ENCODE results near the gene MAP4K5.
A peak's percentile ranks its signal among the peaks of the same experiment; 100 is the strongest.
"Not testable (repeated sequence)": the region's sequence is repeated elsewhere in the genome, so short reads cannot be mapped to it uniquely, and the experiment has no call there.

The MAP4K5 gene

DNA sequence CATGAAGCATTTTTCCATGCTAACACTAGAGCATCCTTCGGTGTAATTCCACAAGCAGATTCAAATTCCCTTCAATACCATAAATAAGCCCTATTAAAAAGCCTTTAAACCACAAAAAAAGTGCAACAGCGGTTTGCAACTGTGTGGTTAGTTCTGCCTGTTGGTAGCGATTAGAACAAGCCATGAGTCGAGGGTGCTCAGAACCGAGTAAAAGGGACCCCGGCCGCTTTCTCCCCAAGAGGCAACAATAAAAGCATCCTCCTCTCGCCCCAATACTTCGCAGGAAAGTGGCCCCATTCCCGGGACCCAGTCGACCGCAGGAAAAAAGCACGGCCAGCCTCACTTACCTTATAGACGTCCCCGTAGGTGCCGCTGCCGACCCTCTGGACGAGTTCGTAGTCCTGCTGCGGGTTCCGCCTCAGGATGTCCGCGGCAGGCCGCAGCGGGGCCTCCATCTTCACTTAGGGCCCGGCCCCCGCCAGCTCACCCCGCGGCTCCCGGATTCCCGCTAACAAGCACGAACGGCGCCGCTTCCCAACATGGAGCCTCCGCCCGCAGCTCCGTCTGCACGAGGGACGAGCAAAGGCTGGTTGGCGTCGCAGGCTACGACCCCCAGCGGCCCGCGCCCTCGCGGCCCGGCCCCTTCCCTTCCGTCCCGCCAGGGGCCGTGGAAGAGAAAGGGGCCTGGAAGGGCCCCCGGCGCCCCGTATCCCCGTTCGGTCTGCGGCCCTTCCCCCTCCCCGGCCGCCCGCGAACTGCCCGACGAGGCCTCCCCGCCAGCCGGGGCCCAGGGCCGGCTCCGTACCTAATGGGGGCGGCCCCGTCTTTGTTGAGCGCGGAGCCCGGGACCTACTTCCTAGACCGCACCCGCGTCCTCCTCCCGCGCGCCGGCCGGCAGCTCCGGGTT, 521 bp downstream of the MAP4K5 start:
- DNase-seq, result peak; percentile 13

DNA sequence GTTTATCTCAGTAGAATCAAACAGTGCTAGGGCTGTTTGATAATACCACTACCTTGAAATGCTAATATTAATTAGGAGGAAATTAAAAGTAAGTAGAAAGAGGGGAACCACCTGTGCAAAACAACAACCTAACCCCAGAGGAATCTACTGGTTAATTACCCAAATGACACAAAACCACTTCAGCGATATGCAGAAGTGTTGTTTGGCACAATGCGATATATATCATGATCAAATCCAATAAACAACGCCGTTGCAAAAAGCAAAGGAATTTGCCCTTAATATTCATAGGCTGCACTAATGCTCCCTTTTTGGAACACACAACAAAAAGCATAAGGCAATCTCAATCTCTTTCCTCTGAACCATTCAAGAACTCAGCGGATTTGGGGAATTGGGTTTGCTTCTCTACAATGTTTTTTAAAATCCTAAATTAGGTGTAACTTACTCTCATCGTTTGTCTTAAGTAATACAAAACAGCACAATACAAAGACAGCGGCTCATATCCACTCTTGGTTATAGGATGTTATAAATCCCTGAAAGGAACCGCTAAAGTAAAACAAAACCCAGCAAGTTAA, 1.5 kb downstream of the MAP4K5 start:
- DNase-seq, result no peak

DNA sequence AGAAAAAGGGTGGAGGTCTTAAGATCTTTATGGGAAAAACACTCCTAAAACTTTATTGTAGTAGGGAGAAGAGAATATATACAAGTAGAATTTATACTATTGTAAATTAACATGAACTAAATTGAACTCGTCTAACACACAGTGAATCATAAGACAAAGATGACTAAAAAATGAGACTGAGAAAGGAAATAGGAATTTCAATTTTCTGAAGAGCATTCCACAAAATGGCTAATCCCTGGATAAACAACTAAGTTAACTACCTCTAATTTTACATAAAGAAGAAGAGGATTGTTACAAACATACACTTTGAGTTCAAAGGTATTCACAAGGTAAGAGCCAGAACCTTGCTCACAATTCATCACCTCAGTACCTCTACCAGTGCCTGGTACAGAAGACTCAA, 2.0 kb downstream of the MAP4K5 start:
- DNase-seq, result no peak

DNA sequence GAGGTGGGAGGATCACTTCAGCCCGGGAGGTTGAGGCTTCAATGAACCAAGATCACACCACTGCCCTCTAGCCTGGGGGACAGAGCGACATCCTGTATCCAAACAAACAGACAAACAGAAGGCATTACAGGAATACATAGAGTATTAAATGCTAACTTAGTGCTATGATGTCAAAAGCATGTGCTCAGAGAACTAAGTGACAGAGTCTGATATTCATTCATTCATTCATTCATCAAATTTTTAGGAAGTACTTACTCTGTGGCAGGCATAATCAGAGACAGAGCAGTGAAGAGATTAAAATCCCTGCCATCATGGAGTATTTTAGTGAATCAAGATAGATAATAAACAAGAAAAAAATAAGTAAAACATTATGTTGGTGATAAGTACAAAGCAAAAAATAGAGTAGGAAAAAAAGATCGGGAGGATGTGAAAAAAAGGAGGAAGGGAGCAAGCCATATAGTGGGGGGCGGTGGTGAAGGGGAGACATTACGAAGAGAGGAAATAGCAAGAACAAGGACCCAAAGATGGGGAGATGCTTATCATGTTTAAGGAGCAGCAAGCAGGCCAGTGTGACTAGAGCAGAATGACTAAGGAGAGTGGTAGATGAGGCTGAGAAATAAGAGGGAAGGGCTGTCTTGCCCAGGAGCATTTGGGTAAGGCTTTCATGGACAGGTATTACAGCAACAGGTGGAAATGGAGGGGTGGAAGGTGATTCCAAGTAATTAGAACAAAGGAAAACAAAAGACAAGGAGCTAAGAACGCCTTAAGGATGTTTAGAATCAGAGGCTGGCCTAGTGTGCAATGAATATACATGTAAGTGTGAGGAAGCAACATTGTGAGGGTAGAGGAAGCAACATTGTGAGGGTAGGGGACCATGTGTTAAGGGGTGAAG, 2.8 kb downstream of the MAP4K5 start:
- no peak for DNase-seq

DNA sequence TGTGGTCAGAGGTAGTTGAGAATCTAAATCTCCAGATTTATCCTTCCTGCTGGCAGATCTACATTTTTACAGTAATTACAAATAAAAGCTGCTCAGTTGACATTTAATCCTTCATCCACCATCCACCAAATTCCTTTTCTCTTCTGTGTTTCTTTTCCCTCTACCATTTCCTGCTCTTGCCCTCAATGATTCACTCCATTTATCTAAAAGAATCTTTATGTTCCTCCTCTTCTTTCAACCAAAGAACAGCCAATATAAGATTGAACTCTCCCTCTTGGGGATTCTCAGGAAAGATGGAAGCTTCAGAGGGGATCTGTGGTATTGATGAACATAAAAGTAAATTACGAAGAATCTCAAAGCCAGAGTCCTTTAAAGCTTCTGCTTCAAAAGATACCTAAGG, 4.4 kb downstream of the MAP4K5 start:
- DNase-seq, result no peak

DNA sequence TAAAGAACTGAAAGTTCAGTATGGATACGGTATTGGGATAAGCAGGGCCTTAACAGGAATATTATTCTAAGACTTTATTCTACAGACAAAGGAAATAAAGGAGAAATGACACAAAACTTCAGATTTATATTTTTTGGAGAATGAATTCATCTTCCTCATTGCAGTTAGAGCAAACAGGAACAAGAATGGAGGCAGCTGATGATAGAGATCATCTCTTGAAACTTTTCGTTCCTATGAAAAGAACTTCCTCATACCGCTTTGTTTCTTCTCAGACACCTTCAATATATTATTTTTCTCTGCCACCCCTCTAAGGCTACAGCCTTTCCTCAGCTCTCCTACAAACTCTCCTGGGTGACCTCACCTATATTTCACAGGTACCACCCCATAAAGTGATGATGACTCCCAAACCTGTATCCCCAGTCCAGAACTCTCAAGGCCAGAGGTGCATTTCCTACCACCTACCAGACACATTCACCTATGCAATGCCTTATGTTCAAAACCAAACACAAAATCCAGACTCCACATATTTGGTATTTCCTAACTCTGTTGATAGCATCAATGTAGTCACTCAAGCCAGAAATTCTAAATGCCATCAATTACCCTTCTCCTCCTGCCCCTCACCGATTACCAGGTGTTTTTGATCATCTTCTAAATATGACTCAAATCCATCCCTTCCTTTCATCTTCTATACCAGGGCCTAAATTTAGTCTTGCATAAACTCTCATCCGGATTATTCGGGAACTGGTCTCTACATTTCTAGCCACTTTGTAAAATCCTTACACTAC, 7.4 kb downstream of the MAP4K5 start:
- DNase-seq, result no peak

DNA sequence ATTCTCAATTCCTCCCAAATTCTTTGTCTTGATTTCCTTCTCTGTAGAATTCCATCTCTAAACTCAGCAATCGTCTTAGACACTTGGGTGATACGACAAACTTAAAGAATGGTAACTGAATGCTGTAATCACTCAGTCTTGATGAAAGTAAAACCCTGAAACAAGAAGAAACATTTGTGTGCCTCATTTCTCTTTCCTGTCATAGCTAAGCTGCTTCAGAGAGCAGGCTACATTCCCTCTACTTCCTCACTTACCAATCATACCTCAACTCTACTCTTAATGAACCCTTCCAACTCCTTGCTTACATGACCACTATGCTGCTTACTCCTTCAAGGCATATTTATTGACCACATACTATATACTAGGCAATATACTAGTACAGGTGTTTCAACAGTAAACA, 8.3 kb downstream of the MAP4K5 start:
- DNase-seq, result no peak

DNA sequence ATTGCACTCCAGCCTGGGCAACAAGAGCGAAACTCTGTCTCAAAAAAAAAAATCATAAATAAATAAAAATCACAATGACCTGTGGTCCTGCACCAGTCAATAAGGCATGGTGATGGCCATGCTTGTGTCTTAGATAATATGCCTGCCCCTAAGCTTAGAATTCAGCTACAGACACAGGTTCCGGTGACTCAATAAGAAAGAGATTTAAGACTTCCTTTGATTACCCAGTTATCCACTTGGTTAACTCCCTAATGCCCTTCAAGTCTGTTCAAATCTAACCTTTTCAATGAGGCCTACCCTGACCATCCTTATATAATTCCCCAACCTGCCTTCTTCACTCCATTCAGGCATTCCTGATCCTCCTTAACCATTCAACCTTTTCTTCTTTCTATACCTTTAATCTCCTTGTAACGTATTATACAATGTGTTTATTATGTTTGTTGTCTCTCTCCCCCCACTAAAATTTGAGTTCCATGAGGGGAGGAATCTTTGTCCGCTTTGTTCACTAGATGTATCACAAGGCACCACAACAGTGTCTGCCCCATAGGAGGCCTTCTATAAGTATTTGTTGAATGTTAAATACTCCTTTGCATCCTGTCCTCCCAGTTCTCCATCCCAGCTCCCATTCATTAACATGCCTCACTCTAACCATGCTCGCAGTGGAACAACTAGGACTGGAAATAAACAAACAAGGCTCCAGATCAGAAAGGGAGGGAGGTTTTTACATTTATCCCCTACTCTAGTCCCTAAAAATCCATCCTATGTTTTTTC, 8.9 kb downstream of the MAP4K5 start:
- no peak for DNase-seq

DNA sequence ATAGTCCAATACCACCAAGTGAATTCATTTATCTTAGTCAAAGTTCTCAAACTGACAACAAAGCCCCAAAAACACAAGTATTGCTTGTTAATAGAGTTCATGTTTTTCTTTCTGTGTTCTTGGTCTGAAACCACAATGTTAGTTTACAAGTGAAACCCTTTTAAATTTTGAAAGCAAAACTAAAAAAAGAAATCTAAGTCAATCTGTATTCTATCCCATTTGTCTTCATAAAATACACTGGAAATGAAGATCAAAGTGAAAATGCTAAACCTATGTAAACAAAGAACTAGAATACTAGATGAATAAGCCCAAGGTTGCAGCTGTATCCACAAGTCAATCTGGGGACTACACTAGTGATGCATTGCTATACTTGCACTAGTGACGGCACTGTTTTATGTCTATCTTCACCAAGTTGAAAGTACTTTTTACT, 10.4 kb downstream of the MAP4K5 start:
- no peak for DNase-seq

DNA sequence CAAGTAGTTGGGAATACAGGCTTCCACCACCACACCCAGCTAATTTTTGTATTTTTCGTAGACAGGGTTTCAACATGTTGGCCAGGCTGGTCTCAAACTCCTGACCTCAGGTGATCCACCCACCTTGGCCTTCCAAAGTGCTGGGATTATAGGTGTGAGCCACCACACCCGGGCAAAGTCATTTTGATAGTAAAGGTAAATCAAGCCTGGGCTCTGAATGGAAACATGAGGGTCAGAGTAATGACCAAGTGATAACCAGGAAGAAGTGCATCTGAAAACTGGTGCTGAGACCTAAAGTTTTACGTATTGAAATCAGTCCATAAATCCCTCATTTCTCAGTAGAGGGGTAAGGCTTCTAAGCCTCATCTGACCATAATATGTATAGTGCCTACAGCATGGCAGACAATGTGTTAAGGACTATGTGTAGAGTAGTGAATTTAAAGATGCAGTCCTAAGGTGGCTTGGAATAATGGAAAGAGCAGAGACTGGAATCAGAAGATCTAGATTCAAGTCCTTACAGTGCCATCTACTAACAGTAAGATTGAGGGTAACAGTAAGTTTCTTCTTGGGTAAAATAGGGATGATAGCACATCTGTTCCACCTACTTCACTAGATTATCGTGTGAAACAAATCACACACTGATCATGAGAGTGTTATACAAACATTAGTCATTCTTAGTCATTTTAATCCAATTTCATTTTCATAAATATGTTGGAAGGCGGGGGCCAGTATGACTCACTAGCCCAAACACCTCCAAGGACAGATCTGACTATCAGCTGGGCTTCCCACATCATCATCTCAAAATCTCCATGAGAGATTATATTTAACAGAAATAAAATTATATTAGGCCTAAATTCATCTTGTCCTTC, 11.2 kb downstream of the MAP4K5 start:
- no peak for DNase-seq

DNA sequence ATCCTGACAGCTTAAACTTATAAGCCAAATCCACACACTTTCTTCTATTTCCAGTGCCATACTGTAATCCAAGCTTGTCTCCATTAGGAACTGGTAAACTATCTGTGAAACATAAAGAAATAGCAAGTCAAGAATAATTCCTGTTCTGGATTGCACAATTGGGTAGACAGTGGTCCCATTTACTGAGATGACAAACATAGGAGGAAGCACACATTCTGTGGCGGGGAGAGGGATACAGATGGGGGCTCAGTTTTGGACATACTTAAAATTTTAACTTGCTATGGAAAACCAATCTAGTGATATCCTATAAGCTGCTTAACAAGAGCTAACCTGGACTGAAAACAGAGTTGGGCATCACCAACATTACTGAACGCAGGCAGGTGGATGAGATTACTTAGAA, 16.3 kb downstream of the MAP4K5 start:
- DNase-seq, result no peak

DNA sequence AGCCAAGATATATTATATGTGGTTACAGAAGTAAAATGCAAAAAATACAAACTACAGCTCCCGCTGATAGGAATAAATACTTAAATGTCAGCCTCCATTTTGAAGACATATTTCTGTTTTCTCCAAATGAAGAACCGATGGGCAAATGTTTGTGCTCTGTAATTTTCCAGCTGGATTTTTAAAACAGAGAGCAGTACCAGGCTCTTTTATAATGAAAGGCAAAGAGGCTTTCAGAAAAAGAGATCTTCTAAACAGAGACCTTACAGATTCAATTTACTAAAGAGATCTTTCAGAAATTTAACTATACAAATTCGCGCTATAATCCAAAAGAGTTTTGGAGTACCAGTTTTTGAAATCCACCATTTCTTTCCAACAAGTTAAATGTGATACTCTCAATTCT, 19.9 kb downstream of the MAP4K5 start:
- DNase-seq, result no peak

DNA sequence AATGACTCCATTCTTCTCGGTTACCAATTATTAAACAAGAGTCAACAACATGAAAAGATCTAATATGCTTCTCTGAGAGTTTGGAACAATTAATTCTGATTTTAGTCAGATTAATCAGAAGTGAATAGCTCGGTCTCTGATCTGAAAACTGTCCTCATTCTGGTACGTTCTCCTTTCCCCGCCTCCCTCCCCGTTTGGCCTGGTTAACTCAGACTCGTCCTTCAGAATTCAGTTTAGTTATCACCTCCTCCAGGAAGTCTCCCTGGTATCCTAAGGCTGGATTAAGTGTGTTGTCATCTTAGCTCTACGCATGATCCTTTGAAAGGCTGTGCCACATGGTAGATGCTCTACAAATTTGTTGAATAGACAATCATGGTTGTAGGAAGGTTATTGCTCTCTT, 22.2 kb downstream of the MAP4K5 start:
- DNase-seq, result no peak

DNA sequence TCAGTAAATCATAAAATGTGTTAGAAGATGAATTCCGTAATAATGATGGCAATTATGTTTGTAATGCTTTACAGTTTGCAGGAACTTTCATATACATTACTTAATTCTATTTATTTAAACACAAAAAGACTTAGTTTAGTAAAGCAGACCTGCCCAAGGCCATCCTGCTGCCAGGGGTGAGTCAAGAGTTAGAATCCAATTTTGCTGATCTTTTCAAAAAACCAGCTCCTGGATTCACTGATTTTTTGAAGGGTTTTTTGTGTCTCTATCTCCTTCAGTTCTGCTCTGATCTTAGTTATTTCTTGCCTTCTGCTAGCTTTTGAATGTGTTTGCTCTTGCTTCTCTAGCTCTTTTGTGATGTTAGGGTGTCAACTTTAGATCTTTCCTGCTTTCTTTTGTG, 25.3 kb downstream of the MAP4K5 start:
- DNase-seq, result not testable (repeated sequence)

DNA sequence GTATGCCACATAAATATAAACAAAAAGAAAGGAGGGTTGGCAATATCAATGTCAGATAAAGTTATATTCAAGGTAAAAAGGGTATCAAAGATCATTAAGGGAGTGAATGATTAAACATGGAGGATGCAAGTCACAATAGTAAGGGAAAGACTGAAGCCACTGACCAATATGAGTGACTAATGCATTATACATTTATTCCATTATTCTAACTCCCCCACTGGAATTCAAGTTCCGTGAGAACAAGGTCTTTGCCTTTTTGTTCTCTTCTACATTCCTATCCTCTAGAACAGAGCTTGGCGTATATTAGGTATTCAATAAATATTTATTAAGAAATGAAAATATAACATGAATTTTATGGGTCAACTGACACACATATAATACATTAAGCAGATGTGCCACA, 30.7 kb downstream of the MAP4K5 start:
- no peak for DNase-seq

DNA sequence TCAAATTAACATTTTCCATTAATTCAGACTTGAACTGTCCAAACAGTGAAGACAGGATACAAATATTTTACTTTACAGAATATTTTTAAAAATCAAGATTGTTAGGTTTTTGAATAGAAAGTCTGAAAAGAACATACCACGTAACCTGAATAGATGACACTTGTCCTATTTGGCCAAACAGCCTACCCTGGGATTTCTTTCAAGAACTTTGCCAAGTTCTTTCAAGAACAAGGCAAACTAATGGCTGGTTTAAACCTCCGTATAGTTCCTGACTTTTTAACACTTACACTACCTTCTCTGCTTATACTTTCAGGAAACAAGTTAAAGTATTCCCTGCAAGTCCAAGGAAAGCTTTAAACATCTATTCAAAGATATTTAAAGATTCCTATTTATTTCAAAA, 35.0 kb downstream of the MAP4K5 start:
- no peak for DNase-seq

DNA sequence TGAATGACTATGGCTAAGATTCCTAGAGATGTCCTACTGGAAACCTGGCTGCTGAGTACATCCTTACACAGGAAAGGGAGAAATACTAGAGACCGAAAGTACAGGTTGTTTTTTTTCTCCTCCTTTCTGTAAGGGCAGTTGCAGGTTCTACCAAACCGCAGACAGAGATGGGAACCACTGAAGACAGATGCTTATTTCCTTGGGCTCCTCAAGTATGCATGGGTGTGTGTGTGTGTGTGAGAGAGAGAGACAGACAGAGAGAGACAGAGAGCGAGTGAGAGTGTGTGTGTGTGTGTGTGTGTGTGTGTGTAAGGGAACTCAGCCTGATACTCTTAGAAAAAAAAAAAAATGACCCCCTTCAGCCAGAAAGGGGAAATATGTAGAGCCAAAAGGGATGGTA, 42.5 kb downstream of the MAP4K5 start:
- DNase-seq, result no peak

DNA sequence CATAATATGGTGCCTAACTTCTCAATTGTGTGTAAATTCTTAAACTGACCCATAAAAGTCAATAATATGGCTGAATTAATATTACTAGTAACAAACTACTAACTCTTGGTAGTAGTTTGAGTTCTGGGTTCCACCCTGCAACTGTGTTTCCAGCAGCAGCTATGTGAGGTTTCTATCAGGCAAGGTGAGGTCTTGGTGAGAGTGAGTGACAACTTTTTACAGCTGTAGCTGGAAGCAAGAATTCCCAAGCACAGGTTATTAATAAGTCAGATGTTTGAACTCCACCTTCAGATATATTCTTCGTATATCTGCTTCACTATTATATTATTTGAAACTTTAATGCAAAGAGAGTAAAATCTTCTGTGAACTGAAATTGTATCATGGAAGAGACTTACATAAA, 43.8 kb downstream of the MAP4K5 start:
- no peak for DNase-seq

DNA sequence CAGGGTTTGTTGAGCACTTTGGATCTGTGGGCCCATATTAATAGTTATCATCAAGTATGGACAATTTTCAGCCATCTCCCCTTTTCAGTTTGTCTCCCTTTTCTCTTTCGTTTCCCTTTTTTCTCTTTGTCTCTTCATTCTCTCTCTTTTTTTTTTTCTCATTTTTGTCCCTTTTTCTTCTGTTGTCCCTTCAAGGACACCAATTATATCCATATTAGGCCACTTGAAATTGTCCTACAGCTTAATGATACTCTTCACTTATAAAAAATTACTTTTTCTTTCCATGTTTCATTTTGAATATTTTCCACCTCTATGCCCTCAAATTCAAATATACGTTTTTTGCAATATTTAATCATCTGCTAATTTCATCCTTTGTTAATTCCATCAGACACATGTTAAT, 53.3 kb downstream of the MAP4K5 start:
- no peak for DNase-seq

DNA sequence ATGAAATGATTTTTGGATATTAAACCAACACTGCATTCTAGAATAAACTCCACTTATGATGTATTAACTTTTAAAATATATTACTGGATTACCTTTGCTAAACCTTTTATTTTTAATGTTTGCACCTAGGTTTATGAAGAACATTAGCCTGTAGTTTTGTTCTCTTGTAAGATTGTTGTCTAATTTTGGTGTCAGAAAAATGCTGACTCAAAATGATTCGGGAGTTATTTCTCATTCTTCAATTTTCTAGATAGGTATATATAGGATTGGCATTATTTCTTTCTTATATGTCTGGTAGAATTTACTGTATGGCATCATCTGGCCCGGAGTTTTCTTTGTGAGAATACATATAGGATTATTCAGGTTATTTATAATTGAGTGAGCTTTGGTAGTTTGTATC, 54.6 kb downstream of the MAP4K5 start:
- DNase-seq, result no peak

DNA sequence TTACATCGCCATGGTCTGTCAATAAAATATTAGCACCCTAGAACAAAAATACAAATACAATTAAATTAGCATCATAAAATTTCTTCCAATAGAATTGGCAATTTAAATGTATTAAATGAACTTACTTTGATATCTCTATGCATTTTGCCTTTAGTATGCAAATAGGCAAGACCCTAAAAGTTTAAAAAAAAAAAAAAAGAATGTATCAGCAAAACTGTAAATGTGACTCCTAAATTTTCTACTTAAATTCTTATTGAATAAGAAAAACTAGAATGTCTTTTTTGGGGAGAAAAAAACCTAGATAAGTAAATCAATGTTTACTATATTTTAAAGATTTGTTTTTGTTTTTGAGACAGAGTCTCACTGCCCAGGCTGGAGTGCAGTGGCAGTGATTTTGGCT, 56.2 kb downstream of the MAP4K5 start:
- DNase-seq, result no peak

Measured in DMS 273 treated with DMSO at 0.1 percent for 48 hours (cell line).